HCT116 (cell line): Measurements from ENCODE around the gene PRPF6. TPM values are rescaled to one million over a fixed set of nuclear protein-coding genes. Genes with fewer than 3 reads are reported as not detected.

Source experiments
- ATAC-seq: fragments of 200-7000 bp; cut with Tn5 transposase; 2 replicates; pipeline ENCODE4 v1.9.1; 2020; ENCODE audit warnings: mild to moderate bottlenecking, moderate library complexity
- BruUV-seq: library from RNA; stranded (reverse); fragments of 400-500 nt; replicated peaks from 2 replicates; lab custom pipeline; 2021; lab: Mats Ljungman, UMichigan
- CTCF ChIA-PET: fragments of 300-600 bp; sonication (Branson Sonifier 250); formaldehyde crosslinking; loops from one replicate; lab custom pipeline; 2021; ENCODE audit warnings: antibody characterized with exemption; lab: Charles Lee
- POLR2A ChIA-PET: fragments of 300-600, 350-600 bp; sonication (Branson Sonifier 250); formaldehyde crosslinking; loops from one replicate; lab custom pipeline; 2021; ENCODE audit warnings: antibody characterized with exemption; lab: Charles Lee
- RAD21 ChIA-PET, 2 experiments: fragments of 300-600 bp; sonication (Branson Sonifier 250); formaldehyde crosslinking; loops; one replicate each; lab custom pipeline; 2023; ENCODE audit warnings: low total read pairs in 2 of 2; ENCODE audit not compliant: uncharacterized antibody in 2 of 2, unreplicated experiment in 2 of 2, low non-redundant PET in 1 of 2; lab: Charles Lee
- DNase-seq: peaks from one replicate; pipeline ENCODE4 v3.0.0-alpha.2; 2010; ENCODE audit warnings: low read depth, low spot score
- H2AFZ ChIP-seq: fragments of 200-600 bp; shearing (Covaris generic), sonication (generic); 2 replicates; pipeline ENCODE4 v1.6.1; 2017; ENCODE audit warnings: low read depth, mixed run types, mixed read lengths, antibody characterized with exemption, low read length; ENCODE audit not compliant: poor library complexity, severe bottlenecking
- H3K27ac ChIP-seq: 2 replicates; pipeline ENCODE4 v1.5.1; 2012; ENCODE audit warnings: low read depth, low read length
- H3K27me3 ChIP-seq: fragments of 200-600 bp; sonication (generic); 2 replicates; pipeline ENCODE4 v1.6.1; 2016; ENCODE audit warnings: mixed run types, low read length, mixed read lengths; ENCODE audit not compliant: insufficient read depth
- H3K36me3 ChIP-seq, 2 experiments: fragments of 200-500 bp in 1 of 2; fragments of 200-600 bp in 1 of 2; sonication (Bioruptor generic) in 1 of 2; sonication (generic) in 1 of 2; 2 replicates each; pipeline versions ENCODE4 v1.5.1 to v1.6.1; 2014 to 2016; ENCODE audit warnings: low read length in 2 of 2, inconsistent platforms in 1 of 2, mixed read lengths in 1 of 2, mixed run types in 1 of 2; ENCODE audit not compliant: insufficient read depth in 2 of 2, control insufficient read depth in 1 of 2
- H3K4me1 ChIP-seq, 2 experiments: fragments of 200-600 bp in 1 of 2; sonication (generic) in 1 of 2; 2 replicates each; pipeline versions ENCODE4 v1.5.1 to v1.6.1; 2012 to 2017; ENCODE audit warnings: low read length in 2 of 2, inconsistent platforms in 1 of 2, mild to moderate bottlenecking in 1 of 2, mixed read lengths in 1 of 2, mixed run types in 1 of 2, moderate library complexity in 1 of 2; ENCODE audit not compliant: insufficient read depth in 2 of 2, control insufficient read depth in 1 of 2
- H3K4me2 ChIP-seq: fragments of 200-600 bp; sonication (generic); 2 replicates; pipeline ENCODE4 v1.6.1; 2017; ENCODE audit warnings: mixed run types, low read length, mixed read lengths
- H3K4me3 ChIP-seq, 2 experiments: fragments of 200-600 bp in 1 of 2; sonication (generic) in 1 of 2; replicated peaks in 1 of 2; 2 replicates each; pipeline ENCODE4 v1.5.1; 2011 to 2016; ENCODE audit warnings: low read length in 2 of 2, control low read depth in 1 of 2, low read depth in 1 of 2, mild to moderate bottlenecking in 1 of 2, mixed read lengths in 1 of 2, mixed run types in 1 of 2
- H3K79me2 ChIP-seq: fragments of 200-600 bp; sonication (generic); 2 replicates; pipeline ENCODE4 v1.6.1; 2017; ENCODE audit warnings: mild to moderate bottlenecking, mixed run types, low read length, moderate library complexity, mixed read lengths; ENCODE audit not compliant: insufficient read depth
- H3K9ac ChIP-seq: fragments of 200-600 bp; sonication (generic); 2 replicates; pipeline ENCODE4 v1.6.1; 2016; ENCODE audit warnings: low read length, mixed read lengths
- H3K9me2 ChIP-seq: fragments of 200-600 bp; sonication (generic), shearing (Covaris generic); 2 replicates; pipeline ENCODE4 v1.6.1; 2017; ENCODE audit warnings: mixed run types, mild to moderate bottlenecking, moderate library complexity; ENCODE audit not compliant: insufficient read depth
- H3K9me3 ChIP-seq, 2 experiments: fragments of 200-500 bp in 1 of 2; fragments of 200-600 bp in 1 of 2; sonication (Bioruptor generic) in 1 of 2; sonication (generic) in 1 of 2; 2 replicates each; pipeline ENCODE4 v1.6.1; 2014 to 2017; ENCODE audit warnings: low read length in 2 of 2, mixed read lengths in 2 of 2, inconsistent platforms in 1 of 2, low read depth in 1 of 2, mild to moderate bottlenecking in 1 of 2, mixed run types in 1 of 2, moderate library complexity in 1 of 2; ENCODE audit not compliant: control insufficient read depth in 1 of 2, insufficient read depth in 1 of 2
- H4K20me1 ChIP-seq: fragments of 200-600 bp; sonication (generic), shearing (Covaris generic); 2 replicates; pipeline ENCODE4 v1.6.1; 2017; ENCODE audit warnings: mixed run types, mild to moderate bottlenecking, moderate library complexity; ENCODE audit not compliant: insufficient read depth
- EZH2 ChIP-seq: fragments of 200-600 bp; sonication (generic); IDR thresholded peaks from 2 replicates; pipeline ENCODE4 v1.6.1; 2017; ENCODE audit warnings: antibody characterized with exemption, mixed run types
- EZH2phosphoT487 ChIP-seq: fragments of 200-600 bp; IDR thresholded peaks from 2 replicates; pipeline ENCODE4 v1.6.1; 2018; ENCODE audit warnings: antibody characterized with exemption, borderline replicate concordance
- JUND ChIP-seq: IDR thresholded peaks from 2 replicates; pipeline ENCODE4 v1.6.1; 2012
- POLR2AphosphoS5 ChIP-seq: IDR thresholded peaks from 2 replicates; pipeline ENCODE4 v1.6.1; 2011; ENCODE audit warnings: mild to moderate bottlenecking, low read depth, low read length, moderate library complexity
- SP1 ChIP-seq: IDR thresholded peaks from 2 replicates; pipeline ENCODE4 v1.6.1; 2012; ENCODE audit warnings: low read depth
- SRF ChIP-seq: IDR thresholded peaks from 2 replicates; pipeline ENCODE4 v1.6.1; 2012; ENCODE audit warnings: low read depth
- TCF7L2 ChIP-seq: IDR thresholded peaks from 2 replicates; pipeline ENCODE4 v1.7.0; 2011; ENCODE audit warnings: borderline replicate concordance, inconsistent platforms; ENCODE audit not compliant: insufficient read depth, insufficient read length; ENCODE audit errors: extremely low read depth
- ZFX ChIP-seq: fragments of 450-650 bp; IDR thresholded peaks from 2 replicates; pipeline ENCODE4 v1.6.1; 2017
- ZNF274 ChIP-seq: fragments of 200-500 bp; sonication (Bioruptor generic); IDR thresholded peaks from 2 replicates; pipeline ENCODE4 v1.6.1; 2014; ENCODE audit warnings: mild to moderate bottlenecking, low read depth, low read length, inconsistent platforms
- intact Hi-C: fragments of 100-400 bp; cut with micrococcal nuclease; formaldehyde crosslinking; loops from 2 replicates; pipeline ENCODE4 v1.10.0; 2022
- total RNA-seq: library from RNA; stranded (reverse); gene quantifications from one replicate; pipeline ENCODE4 v1.2.1, GENCODE V29; 2021; ENCODE audit not compliant: unreplicated experiment
- TF ChIP-seq, protein P1 (sequence below): IDR thresholded peaks from 2 replicates; pipeline ENCODE4 v1.6.1; 2011; ENCODE audit warnings: mild to moderate bottlenecking, low read length, moderate library complexity; ENCODE audit not compliant: insufficient replicate concordance; ENCODE audit errors: extremely low read depth
- TF ChIP-seq, protein P2 (sequence below), 3 experiments: fragments of 200-600 bp in 1 of 3; sonication (generic) in 1 of 3; IDR thresholded peaks in 2 of 3; conservative IDR thresholded peaks in 1 of 3; 2 replicates each; pipeline ENCODE4 v1.5.1; 2012 to 2017; ENCODE audit warnings: low read depth in 2 of 3, low read length in 2 of 3, antibody characterized with exemption in 1 of 3, borderline replicate concordance in 1 of 3, control low read depth in 1 of 3, mild to moderate bottlenecking in 1 of 3, mixed read lengths in 1 of 3, mixed run types in 1 of 3, moderate library complexity in 1 of 3; ENCODE audit not compliant: insufficient read depth in 1 of 3

PRPF6 gene
- total RNA-seq, 1 experiment from 2014 or later = 74.9 TPM

DNA sequence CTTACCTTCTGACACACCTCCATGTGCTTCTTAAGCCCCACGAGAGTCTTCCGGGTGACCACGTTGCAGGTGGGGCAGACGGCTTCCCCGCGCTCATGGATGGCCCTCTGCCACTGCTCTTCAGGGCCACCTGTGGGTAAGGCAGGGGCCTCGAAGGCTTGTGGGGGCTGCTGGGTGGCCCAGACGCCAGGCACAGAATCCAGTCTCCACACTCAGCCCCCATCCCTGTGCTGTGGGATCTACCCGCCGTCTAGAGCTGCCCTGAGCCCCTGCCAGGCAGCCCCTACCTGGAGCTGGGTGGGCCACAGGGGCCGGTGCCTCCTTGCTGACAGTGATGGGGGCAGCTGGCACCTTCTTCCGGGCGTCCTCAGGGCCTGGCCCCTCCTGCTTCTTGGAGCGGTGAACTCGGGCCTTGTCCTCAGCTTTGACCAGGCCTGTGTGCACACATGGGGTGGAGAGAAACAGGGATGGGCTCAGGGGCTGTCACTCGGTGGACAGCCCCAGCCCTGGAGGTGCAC, 17.1 kb upstream of the PRPF6 start:
- Histone ChIP-seq H3K4me2 (no peak overlapping the region), H3K9ac (no peak overlapping the region), H3K79me2 (peaks cover 4% of the 10 kb centered on the region; the same call in 1 of the 2 replicates), H3K9me3 (no peaks in the 10 kb centered on the region), H3K27me3 (no peaks in the 10 kb centered on the region), H4K20me1 (no peaks in the 10 kb centered on the region), H3K27ac (no peak overlapping the region), H3K36me3 (peaks cover 0 to 5% of the 10 kb centered on the region in 2 experiments; a peak in 2 of 4 replicates), H3K9me2 (no peaks in the 10 kb centered on the region), H2AFZ (no peak overlapping the region), H3K4me1 (peaks cover 8 to 9% of the 10 kb centered on the region in 2 experiments), H3K4me3 (no peak overlapping the region)
- RAD21 ChIA-PET = no interaction called here
- no TSS peak for BruUV-seq
- intact Hi-C loops = no loop called here
- TF ChIP-seq SP1 = no peak
- no peak for TF ChIP-seq ZFX
- TF ChIP-seq, protein P1, sequence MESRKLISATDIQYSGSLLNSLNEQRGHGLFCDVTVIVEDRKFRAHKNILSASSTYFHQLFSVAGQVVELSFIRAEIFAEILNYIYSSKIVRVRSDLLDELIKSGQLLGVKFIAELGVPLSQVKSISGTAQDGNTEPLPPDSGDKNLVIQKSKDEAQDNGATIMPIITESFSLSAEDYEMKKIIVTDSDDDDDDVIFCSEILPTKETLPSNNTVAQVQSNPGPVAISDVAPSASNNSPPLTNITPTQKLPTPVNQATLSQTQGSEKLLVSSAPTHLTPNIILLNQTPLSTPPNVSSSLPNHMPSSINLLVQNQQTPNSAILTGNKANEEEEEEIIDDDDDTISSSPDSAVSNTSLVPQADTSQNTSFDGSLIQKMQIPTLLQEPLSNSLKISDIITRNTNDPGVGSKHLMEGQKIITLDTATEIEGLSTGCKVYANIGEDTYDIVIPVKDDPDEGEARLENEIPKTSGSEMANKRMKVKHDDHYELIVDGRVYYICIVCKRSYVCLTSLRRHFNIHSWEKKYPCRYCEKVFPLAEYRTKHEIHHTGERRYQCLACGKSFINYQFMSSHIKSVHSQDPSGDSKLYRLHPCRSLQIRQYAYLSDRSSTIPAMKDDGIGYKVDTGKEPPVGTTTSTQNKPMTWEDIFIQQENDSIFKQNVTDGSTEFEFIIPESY = no peak
- no peak for TF ChIP-seq ZNF274
- TF ChIP-seq TCF7L2 = no peak
- no peak for TF ChIP-seq SRF
- TF ChIP-seq EZH2phosphoT487 = no peak
- no peak for TF ChIP-seq EZH2
- TF ChIP-seq JUND = no peak
- TF ChIP-seq, protein P2, sequence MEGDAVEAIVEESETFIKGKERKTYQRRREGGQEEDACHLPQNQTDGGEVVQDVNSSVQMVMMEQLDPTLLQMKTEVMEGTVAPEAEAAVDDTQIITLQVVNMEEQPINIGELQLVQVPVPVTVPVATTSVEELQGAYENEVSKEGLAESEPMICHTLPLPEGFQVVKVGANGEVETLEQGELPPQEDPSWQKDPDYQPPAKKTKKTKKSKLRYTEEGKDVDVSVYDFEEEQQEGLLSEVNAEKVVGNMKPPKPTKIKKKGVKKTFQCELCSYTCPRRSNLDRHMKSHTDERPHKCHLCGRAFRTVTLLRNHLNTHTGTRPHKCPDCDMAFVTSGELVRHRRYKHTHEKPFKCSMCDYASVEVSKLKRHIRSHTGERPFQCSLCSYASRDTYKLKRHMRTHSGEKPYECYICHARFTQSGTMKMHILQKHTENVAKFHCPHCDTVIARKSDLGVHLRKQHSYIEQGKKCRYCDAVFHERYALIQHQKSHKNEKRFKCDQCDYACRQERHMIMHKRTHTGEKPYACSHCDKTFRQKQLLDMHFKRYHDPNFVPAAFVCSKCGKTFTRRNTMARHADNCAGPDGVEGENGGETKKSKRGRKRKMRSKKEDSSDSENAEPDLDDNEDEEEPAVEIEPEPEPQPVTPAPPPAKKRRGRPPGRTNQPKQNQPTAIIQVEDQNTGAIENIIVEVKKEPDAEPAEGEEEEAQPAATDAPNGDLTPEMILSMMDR (IDR thresholded peaks at IDR 0.05 in 2 of 3, conservative IDR thresholded peaks at IDR 0.05 in 1 of 3; ENCODE audit: borderline replicate concordance in 1 of 3, insufficient read depth in 1 of 3, low read depth in 2 of 3, low read length in 2 of 3) = no peak
- TF ChIP-seq POLR2AphosphoS5 = no peak
- CTCF ChIA-PET = no interaction called here
- DNase-seq (no peak), ATAC-seq (no peak)
- POLR2A ChIA-PET = no interaction called here
